Body of pancreas (tissue), 4 donors: ENCODE measurements around the gene CLINT1.

ENCODE experiments used
- CTCF ChIP-seq, 7 experiments: fragments of 450-650 bp in 4 of 7; fragments of 200-600 bp in 3 of 7; sonication (generic) in 3 of 7; IDR thresholded peaks; one replicate each; pipeline ENCODE4 v1.5.1; 2016 to 2019; ENCODE audit warnings: antibody characterized with exemption in 7 of 7
- POLR2A ChIP-seq, 3 donors: fragments of 450-650 bp; IDR thresholded peaks; one replicate each; pipeline ENCODE4 v1.6.1; 2016; ENCODE audit warnings: antibody characterized with exemption in 3 of 3, mild to moderate bottlenecking in 2 of 3

- peak; percentile 49 to 80 (median 69) for TF ChIP-seq CTCF (IDR thresholded peaks at IDR 0.05)
- TF ChIP-seq POLR2A (IDR thresholded peaks at IDR 0.05): no peak
Measured at GRCh38 chr5:157761690-157762621, 97.0 kb downstream of the CLINT1 start.
